CD4-positive, alpha-beta T cell treated with Interleukin-15 for 4 hours (primary cell): ENCODE measurements around the gene UGP2.

Experiments
- DNase-seq: peaks from one replicate; pipeline ENCODE4 v3.0.0-alpha.2; 2020; ENCODE audit warnings: low spot score

UGP2 gene

GRCh38 chr2:63865159-63865799, 23.6 kb downstream of the UGP2 start:
- DNase-seq = no peak

GRCh38 chr2:63866009-63866709, 24.5 kb downstream of the UGP2 start:
- DNase-seq = peak; percentile 30

- DNase-seq = no peak
Observed at GRCh38 chr2:63870679-63871078, 29.0 kb downstream of the UGP2 start.

GRCh38 chr2:63871864-63872263, 30.2 kb downstream of the UGP2 start:
- DNase-seq = no peak

GRCh38 chr2:63872571-63873328, 31.1 kb downstream of the UGP2 start:
- no peak for DNase-seq

GRCh38 chr2:63874204-63875130, 32.8 kb downstream of the UGP2 start:
- no peak for DNase-seq

GRCh38 chr2:63875131-63875527, 33.4 kb downstream of the UGP2 start:
- DNase-seq = no peak

- no peak for DNase-seq
Observed at GRCh38 chr2:63875559-63876245, 34.0 kb downstream of the UGP2 start.

GRCh38 chr2:63876311-63876710, 34.6 kb downstream of the UGP2 start:
- DNase-seq = no peak

- DNase-seq = no peak
Observed at GRCh38 chr2:63878486-63878885, 36.8 kb downstream of the UGP2 start.

GRCh38 chr2:63879876-63880433, 38.3 kb downstream of the UGP2 start:
- DNase-seq = no peak

GRCh38 chr2:63880625-63881024, 38.9 kb downstream of the UGP2 start:
- no peak for DNase-seq

- no peak for DNase-seq
Observed at GRCh38 chr2:63881205-63881604, 39.5 kb downstream of the UGP2 start.

- no peak for DNase-seq
Observed at GRCh38 chr2:63882395-63883105, 40.9 kb downstream of the UGP2 start.

- no peak for DNase-seq
Observed at GRCh38 chr2:63886445-63886844, 44.7 kb downstream of the UGP2 start.

- no peak for DNase-seq
Observed at GRCh38 chr2:63888053-63888452, 46.4 kb downstream of the UGP2 start.

- DNase-seq = peak; percentile 38
Observed at GRCh38 chr2:63888490-63889402, 47.0 kb downstream of the UGP2 start.

GRCh38 chr2:63890678-63891077, 49.0 kb downstream of the UGP2 start:
- DNase-seq = no peak

- no peak for DNase-seq
Observed at GRCh38 chr2:63891488-63892030, 49.9 kb downstream of the UGP2 start.
